ENCODE results near the gene PRKCSH. TPM values are rescaled to one million over a fixed set of nuclear protein-coding genes. Genes with fewer than 3 reads are reported as not detected.

PRKCSH gene, protein sequence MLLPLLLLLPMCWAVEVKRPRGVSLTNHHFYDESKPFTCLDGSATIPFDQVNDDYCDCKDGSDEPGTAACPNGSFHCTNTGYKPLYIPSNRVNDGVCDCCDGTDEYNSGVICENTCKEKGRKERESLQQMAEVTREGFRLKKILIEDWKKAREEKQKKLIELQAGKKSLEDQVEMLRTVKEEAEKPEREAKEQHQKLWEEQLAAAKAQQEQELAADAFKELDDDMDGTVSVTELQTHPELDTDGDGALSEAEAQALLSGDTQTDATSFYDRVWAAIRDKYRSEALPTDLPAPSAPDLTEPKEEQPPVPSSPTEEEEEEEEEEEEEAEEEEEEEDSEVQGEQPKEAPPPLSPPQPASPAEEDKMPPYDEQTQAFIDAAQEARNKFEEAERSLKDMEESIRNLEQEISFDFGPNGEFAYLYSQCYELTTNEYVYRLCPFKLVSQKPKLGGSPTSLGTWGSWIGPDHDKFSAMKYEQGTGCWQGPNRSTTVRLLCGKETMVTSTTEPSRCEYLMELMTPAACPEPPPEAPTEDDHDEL
- total RNA-seq (278 TPM), polyA plus RNA-seq (ENCODE audit: insufficient read depth, low read depth, low replicate concordance) (182 TPM)
- long read RNA-seq, donor 1, transcript PRKCSH-214 (3 exons, 569 nt), result major isoform, 7 of 24 reads
- long read RNA-seq, donor 1, partial matches to known transcripts, result 5 of 24 reads
- long read RNA-seq, donor 1, other reads (novel, unspliced or antisense), result 11 of 24 reads
- long read RNA-seq, donor 2, partial matches to known transcripts, result 21 of 31 reads
- long read RNA-seq, donor 2, other reads (novel, unspliced or antisense), result 6 of 31 reads
- long read RNA-seq, donor 3, partial matches to known transcripts, result 5 of 23 reads
- long read RNA-seq, donor 3, other reads (novel, unspliced or antisense), result 14 of 23 reads
- long read RNA-seq, donor 4, transcript PRKCSH-209 (17 exons, 1,898 nt), result major isoform, 6 of 48 reads
- long read RNA-seq, donor 4, partial matches to known transcripts, result 26 of 48 reads
- long read RNA-seq, donor 4, other reads (novel, unspliced or antisense), result 16 of 48 reads
- long read RNA-seq, donor 5, result 0 reads
- long read RNA-seq, donor 6, partial matches to known transcripts, result 0 of 2 reads
- long read RNA-seq, donor 6, other reads (novel, unspliced or antisense), result 0 of 2 reads
- long read RNA-seq, donor 7, partial matches to known transcripts, result 41 of 120 reads
- long read RNA-seq, donor 7, other reads (novel, unspliced or antisense), result 73 of 120 reads
- long read RNA-seq, donor 8, transcript PRKCSH-214 (3 exons, 569 nt), result major isoform, 10 of 60 reads
- long read RNA-seq, donor 8, partial matches to known transcripts, result 40 of 60 reads
- long read RNA-seq, donor 8, other reads (novel, unspliced or antisense), result 9 of 60 reads
- long read RNA-seq, donor 9, partial matches to known transcripts, result 6 of 12 reads
- long read RNA-seq, donor 9, other reads (novel, unspliced or antisense), result 0 of 12 reads
- long read RNA-seq, donor 10, transcript PRKCSH-214 (3 exons, 569 nt), result major isoform, 11 of 32 reads
- long read RNA-seq, donor 10, partial matches to known transcripts, result 14 of 32 reads
- long read RNA-seq, donor 10, other reads (novel, unspliced or antisense), result 5 of 32 reads

DNA sequence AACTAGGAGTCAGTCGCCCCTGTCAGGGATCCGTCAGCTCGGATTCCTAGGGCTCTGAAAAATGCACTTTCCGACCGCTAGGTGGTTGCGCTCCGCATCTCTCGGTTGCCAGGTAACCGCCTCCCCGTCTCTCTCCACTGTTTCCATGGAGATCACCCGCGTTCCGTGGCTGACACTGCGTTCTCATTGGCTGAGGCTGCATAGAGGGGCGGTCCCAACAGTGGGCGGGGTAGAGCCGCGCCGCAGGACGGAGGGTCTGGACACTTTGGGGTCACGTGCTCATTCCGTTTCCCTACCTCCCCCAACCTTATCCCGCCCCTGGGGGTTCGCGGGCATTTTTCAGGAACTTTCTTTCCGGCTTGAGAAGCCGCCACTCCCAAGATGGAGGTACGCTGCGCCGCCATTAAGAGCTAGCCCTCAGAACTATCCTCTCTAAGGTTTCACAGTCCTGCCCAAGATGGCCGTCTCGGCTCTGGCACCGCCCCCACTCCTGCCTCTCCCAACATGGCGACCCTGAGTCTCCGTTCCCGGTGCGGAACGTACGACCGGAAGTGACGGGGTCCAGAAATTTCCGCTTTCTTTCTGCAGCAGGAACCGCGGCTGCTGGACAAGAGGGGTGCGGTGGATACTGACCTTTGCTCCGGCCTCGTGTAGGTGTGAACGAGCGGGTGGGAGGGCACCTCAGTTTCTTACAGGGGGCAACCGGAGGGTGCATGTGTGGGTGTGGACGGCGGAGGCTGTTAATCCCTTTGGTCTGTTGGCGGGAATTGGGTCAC lies at the start of gene PRKCSH, which contains the start of gene ODAD3:
PRKCSH (plus strand) TSS at position 579 of the 776 bp plus-strand sequence. CDS start 483 bp downstream, outside the sequence.
ODAD3 (minus strand) TSS at position 65 of the 776 bp plus-strand sequence. CDS start 105 bp downstream, outside the sequence.
- FAIRE-seq (peak; percentile 99), DNase-seq (peak; percentile 100)
- Histone ChIP-seq H3K36me3 (ENCODE audit: control insufficient read depth in 2 of 3, insufficient read depth in 3 of 3, low read length in 3 of 3) (peaks cover 0 to 10% (median 8%) of the 10 kb centered on the region in 3 donors), H3K27me3 (ENCODE audit: control insufficient read depth, insufficient read depth, low read length) (no peaks in the 10 kb centered on the region), H3K27ac (ENCODE audit: low read depth in 2 of 2, low read length in 2 of 2) (peak within 1 kb of the TSS; percentile 86), H3K4me1 (ENCODE audit: control insufficient read depth in 2 of 3, insufficient read depth in 2 of 3, low read depth in 1 of 3, low read length in 3 of 3) (peaks cover 0 to 16% (median 8%) of the 10 kb centered on the region in 3 donors), H3K9me3 (ENCODE audit: control insufficient read depth in 2 of 3, insufficient read depth in 1 of 3, low read length in 3 of 3) (no peaks in the 10 kb centered on the region), H3K9ac (ENCODE audit: low read length in 3 of 3) (peak within 1 kb of the TSS; percentile 81 to 92 (median 92)), H3K4me3 (ENCODE audit: low read length in 3 of 3) (peak within 1 kb of the TSS; percentile 96 to 98 (median 98))
- intact Hi-C loops (cut with DNase I), result no loop called here
- TF ChIP-seq, protein P1, sequence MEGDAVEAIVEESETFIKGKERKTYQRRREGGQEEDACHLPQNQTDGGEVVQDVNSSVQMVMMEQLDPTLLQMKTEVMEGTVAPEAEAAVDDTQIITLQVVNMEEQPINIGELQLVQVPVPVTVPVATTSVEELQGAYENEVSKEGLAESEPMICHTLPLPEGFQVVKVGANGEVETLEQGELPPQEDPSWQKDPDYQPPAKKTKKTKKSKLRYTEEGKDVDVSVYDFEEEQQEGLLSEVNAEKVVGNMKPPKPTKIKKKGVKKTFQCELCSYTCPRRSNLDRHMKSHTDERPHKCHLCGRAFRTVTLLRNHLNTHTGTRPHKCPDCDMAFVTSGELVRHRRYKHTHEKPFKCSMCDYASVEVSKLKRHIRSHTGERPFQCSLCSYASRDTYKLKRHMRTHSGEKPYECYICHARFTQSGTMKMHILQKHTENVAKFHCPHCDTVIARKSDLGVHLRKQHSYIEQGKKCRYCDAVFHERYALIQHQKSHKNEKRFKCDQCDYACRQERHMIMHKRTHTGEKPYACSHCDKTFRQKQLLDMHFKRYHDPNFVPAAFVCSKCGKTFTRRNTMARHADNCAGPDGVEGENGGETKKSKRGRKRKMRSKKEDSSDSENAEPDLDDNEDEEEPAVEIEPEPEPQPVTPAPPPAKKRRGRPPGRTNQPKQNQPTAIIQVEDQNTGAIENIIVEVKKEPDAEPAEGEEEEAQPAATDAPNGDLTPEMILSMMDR (IDR thresholded peaks at IDR 0.05; ENCODE audit: borderline replicate concordance, extremely low read depth, insufficient read depth), result peak; percentile 99

DNA sequence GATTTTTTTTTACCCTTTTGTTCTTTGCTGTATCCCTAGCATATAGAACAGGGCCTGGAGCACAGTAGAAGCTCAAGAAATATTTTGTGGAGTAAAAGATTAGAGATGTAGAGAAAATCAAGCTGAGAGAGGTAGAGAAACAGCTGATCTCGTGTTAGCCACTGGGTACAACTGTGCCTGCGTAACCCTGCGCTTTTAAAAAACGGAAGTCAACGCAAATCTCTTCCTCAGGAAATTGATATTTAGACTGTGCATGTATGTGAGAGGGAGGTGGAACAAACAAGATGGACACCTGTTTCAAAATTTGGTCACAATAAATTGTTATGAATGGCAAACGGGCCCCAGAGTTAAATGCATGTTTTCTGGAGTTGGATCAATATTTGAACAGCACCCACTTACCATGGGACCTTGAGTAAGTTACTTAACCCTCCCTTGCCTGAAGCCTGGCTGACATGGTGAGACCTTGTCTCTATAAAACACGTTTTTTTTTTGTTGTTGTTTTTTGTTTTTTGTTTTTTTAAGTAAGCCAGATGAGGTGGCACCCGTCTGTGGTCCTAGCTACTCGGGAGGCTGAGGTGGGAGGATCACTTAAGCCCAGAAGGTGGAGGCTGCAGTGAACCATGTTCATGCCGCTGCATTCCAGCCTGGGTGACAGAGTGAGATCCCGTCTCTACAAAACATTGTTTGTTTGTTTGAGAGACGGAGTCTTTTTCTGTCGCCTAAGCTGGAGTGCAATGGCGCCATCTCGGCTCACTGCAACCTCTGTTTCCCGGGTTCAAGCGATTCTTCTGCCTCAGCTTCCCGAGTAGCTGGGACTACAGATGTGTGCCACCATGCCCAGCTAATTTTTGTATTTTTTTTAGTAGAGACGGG lies 48.0 kb upstream of the PRKCSH start:
- FAIRE-seq, result no peak
- Histone ChIP-seq H3K4me1 (ENCODE audit: control insufficient read depth in 2 of 3, insufficient read depth in 2 of 3, low read depth in 1 of 3, low read length in 3 of 3) (peaks cover 0 to 9% (median 0%) of the 10 kb centered on the region in 3 donors), H3K9ac (ENCODE audit: low read length in 3 of 3) (no peak overlapping the region), H3K4me3 (ENCODE audit: low read length in 3 of 3) (no peak overlapping the region), H3K27ac (ENCODE audit: low read depth in 2 of 2, low read length in 2 of 2) (no peak overlapping the region), H3K36me3 (ENCODE audit: control insufficient read depth in 2 of 3, insufficient read depth in 3 of 3, low read length in 3 of 3) (no peaks in the 10 kb centered on the region), H3K27me3 (ENCODE audit: control insufficient read depth, insufficient read depth, low read length) (peaks cover 3% of the 10 kb centered on the region), H3K9me3 (ENCODE audit: control insufficient read depth in 2 of 3, insufficient read depth in 1 of 3, low read length in 3 of 3) (peaks cover 0 to 6% (median 0%) of the 10 kb centered on the region in 3 donors)
- DNase-seq, result no peak
- TF ChIP-seq, protein P1 (IDR thresholded peaks at IDR 0.05; ENCODE audit: borderline replicate concordance, extremely low read depth, insufficient read depth), result no peak
- intact Hi-C loops (cut with DNase I), result no loop called here

Data from kidney (tissue), 22 donors.